COLO668 (cell line): ENCODE results near the gene FRMD7.
A peak's percentile ranks its signal among the peaks of the same experiment; 100 is the strongest.
"Not testable (repeated sequence)": the region's sequence is repeated elsewhere in the genome, so short reads cannot be mapped to it uniquely, and the experiment has no call there.

Experiments
- DNase-seq: peaks from one replicate; lab custom pipeline; 2025; ENCODE audit not compliant: unreplicated experiment; lab: John Stamatoyannopoulos, UW

FRMD7 gene

DNA sequence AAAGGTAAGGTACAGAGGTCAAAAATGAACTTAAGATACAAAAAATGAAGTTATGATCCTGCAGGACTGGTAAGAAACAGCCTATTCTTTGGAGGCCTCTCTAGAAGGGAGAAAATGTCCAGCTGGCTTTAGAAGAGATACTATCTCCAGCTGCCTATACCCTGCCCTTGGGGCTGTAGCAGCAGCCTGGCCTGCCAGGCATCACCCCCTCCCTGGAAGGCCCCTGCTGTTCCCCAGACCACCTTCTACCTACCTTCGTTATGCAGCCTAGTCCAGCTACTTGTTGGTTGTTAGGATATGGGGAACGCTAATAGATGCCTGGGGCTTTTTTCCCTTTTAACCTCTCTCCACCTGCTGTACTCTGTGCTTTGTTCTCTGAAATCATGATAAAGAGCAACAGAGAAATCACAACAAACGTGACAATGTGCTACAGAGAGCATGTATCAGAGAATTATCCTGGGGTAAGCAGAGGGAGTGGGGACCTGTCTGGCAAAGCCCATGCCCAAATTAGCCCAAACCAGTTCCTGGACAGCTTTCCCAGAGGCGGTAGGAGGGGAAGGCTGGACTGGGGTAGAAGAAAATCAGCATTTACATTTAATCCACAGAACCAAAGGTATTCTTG lies 34.5 kb downstream of the FRMD7 start:
- no peak for DNase-seq

DNA sequence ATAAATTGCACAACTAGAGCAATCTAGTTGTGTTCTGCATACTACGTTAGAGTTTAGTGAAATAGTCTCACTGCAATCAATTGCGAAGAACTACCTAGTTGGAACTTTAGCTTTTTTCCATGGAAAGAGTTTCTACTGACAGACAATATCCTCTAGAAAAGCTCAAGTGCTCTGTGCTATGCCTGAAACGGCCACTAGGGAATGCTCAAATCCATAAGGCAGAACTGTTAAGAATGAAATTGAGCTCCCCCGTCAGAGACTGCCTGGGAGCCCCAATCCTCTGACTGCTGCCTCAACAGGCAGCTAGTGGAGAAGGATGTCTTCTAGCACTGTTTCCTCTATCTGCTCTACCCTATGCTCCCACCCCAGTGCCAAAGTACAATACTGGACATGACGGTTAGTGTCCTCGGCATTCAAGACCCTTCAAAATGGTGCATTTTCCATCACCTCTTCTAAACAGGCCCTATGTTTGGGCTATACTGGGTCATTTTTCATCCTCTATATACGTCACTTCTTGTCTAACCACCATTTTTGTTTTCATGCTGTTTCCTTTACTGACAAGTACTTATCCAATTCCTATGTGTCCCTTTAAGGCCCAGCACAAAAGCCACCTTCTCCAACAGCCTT lies 35.3 kb downstream of the FRMD7 start:
- peak; percentile 70 for DNase-seq

DNA sequence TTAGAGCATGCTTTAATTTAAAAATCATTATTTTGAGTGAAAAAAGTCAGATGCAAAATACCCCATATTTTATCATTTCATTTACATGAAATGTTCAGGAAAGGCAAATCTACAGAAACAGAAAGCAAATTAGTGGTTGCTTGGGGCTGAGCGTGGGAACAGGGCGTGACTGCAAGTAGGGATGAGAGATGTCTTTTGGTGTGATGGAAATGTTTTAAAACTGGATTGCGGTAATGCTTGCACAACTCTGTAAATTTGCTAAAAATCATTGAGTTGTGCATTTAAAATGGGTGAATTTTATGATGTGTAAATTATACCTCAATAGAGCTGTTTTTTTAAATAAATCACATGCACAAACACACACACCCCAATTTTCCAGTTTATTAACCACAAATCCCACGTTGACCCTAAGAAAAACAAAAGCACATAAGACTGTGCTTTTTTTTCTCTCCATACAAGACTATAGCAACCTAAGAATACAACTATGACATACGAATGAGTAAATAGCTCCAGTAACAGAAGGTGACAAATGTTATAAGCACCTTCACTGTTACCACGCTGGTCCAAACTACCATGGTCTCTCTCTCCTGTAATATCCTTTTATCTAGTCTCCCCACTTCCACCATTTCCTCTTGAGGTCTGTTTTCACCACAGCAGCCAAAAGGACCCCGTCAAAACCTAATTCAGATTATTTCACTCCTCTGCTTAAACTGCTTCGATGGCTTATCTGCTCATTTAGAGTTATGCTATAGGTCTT lies 37.2 kb downstream of the FRMD7 start:
- no peak for DNase-seq

DNA sequence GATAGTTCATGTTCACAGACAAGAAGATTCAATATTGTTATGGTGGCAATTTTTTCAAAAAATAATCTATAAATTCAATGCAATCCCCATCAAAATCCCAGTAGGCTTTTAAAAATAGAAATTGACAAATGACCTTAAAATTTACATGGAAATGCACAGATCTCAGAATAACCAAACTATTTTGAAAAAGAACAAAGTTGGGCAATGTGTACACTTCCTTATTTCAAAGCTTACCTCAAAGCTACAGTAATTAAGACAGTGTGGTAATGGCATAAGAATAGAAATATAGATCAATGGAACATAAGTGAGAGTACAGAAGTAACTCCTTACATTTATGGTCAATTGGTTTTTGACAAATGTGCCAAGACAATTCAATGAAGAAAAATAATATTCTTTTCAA lies 39.0 kb downstream of the FRMD7 start:
- no peak for DNase-seq

DNA sequence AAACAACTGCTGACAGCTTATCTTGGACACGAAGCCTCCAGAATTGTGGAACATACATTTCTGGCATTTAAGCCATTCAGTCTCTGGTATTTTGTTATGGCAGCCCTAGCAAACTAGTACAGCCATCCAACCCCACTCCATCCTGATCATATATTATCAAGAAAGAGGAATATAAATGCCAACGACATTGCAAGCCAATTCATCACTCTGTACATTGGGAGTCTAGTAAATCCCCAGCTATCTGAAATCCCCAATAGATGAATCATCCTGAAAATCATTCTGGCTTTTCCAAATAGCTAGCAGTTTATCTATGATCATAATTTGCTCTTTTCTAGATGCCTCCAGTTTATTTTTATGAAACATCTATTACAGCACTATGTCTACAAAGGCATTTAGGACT lies 41.1 kb downstream of the FRMD7 start:
- DNase-seq, result no peak

DNA sequence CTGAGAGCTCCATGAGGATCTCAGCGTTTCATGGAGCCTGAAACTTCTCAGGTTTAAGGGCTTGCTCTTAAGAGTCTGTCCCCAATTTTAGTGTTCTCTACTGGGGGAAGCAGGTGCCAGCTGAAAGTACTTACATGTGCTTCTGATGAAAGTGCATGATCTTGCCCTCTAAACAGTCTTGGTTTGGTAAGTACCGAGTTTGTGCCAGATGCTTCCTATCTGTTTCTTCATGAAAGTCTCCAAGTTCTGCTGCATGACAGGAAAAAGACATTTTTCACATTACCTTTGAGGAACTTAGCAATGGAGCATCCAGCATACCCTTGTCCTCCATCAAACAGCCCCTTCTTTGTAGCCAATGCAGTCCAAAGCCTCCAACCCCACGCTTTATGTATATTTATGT lies 42.0 kb downstream of the FRMD7 start:
- DNase-seq, result no peak

DNA sequence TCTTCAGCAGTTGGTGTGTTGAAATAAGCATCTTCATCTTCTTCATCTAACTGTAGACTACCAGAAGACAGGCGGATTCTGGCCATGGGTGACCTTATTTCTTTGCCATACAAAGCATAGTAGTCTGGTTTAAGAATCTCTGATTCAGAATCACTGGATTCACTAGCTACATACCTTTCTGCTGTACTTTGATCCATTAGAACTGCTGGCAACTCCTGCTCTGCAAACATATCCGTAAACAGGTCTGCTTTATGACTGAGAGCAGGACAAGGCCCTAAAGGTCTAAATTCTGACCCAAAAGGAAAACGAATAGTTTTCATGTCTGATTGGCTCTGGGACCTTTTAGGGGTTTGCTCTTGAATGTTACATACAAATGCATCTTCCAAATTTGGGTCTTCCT lies 49.9 kb downstream of the FRMD7 start:
- DNase-seq, result no peak

DNA sequence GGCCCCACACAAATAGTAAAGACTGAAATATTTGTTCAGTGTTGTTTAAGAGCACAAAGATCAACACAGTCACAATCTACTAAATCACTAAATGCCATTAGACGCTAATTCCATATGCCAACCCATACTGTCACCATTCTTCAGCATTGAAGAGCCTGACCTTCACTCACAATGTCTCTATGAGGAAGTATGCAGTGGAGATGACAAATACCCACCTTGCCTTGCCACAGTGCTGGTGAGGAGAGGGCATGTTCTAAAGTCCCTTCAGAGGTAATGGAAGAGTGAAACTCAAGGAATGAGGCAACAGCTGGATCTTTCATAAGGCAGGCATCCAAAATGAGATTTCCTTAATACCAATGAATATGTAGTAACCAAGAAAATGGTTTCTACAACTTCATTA lies 50.4 kb downstream of the FRMD7 start:
- no peak for DNase-seq

DNA sequence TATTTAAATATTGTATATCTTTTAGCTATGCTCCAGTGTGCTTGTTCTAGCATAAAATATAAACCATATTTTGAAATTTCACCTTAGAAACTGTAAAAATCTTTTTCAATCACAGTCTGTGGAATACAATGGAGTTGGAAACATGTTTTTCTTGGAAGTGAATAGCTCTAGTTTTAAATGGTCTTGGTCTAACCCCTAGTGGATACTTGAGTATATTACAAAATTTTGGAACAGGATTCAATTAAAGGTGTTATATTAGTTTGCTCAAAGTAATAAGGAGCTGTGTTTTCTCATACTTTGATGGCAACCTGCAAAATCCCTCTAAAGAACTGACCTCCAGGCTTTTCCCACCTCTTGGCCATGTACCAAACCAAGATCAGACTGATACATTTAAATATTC lies 56.6 kb downstream of the FRMD7 start:
- DNase-seq, result no peak

DNA sequence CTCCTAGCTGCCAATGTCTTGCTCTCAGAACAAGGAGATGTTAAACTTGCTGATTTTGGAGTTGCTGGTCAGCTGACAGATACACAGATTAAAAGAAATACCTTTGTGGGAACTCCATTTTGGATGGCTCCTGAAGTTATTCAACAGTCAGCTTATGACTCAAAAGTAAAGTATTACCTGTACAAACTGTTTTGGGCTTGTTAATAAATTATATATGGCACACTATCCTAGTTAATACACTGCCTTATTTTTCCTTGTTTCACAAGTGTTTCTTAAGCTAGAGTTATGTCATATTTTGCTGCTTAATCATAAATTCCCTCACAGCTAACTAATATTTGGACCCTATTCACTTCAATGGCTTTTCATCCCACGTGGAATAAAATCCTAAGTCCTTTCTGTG lies 59.4 kb downstream of the FRMD7 start:
- no peak for DNase-seq

DNA sequence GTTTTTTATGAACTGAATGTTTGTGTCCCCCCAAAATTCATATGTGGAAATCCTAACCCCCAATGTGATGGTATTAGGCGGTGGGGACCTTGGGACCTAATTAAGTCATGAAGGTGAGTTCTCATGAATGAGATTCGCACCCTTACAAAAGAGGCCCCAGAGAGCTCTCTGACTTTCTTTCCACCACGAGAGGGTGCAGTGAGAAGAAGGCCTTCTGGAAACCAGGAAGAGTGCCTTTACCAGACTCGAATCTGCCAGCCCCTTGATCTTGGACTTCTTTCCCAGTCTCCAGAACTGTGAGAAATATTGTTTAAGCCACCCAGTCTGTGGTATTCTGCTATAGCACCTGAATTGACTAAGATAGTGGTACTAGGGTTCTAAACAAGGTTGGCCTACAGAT lies 64.0 kb downstream of the FRMD7 start:
- no peak for DNase-seq

DNA sequence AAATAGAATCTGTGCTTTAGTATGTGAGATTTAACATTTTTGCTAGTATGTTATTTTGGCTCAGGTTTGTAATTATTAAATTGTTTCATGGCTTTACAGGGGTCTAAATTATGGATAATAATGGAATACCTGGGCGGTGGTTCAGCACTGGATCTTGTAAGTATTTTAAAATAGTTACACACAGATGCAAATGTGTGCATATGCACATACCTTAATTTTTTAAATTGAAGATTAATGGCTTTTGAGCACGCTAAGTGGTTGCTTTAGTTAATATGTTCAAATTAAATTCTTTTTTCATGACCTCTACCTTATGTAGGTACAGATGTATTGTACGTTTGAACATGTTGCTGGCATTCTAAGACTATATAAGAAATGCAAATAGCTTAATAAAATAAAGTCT lies 64.5 kb downstream of the FRMD7 start:
- no peak for DNase-seq

DNA sequence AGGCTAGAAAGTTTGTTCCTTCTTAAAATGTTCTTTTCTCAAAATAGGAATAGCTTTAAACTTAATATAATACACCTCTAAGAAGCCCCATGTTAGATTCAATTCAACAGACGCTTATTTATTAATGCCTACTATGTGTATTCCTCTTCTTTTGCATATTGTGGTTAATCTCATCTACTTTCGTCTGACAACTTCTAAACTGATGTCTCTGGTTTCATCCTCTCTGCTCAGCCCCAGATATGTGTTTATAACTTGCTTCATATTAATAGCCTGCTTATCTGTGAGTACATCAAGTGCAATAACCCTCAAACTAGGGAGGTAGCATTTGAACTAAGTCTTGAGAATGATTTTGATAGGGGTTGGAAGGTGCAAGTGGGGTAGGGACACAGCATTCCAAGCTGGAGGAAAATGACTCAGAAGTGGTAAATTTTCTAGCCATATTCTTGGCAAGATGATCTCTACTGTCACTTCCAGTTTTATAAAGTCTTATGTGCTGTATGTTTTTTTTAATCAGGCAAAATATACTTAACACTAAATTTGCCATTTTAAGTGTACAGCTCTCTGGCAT lies 67.8 kb downstream of the FRMD7 start:
- DNase-seq, result no peak

DNA sequence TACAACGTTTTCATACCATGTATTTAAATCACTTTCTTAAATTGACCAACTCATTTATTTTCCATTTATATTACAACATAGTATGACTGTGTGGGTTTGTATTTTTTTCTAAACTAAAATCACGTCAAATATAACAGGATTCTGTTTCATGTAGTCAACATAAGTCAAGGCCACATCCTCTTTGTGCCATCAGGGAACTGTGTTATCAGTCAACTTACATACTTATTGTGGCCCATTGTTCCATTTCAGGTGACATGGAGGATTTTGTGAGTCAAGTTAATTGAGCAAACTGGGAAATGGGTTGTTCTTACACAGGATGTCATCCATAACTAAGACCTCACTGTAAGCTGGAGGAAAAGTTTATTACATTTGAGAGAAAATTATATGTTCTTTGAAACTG lies 68.8 kb downstream of the FRMD7 start:
- no peak for DNase-seq

DNA sequence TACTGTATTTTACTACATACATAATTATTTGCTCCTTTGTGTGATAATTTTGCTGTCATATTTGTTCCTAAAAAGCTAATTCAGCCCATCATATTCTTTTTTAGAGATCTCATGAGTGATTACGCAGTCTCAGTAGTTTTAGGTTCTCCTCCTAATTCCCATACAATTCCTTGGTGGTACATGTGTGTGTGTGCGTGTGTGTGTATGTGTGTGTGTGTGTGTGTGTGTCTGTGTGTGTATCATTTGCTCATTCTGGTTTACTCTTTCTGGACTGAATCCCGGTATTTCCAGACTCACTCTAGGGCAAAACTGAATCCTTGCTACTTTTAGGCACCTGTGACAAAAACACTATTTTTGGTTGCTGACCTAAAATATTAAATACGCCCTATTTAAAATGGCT lies 69.8 kb downstream of the FRMD7 start:
- DNase-seq, result no peak

DNA sequence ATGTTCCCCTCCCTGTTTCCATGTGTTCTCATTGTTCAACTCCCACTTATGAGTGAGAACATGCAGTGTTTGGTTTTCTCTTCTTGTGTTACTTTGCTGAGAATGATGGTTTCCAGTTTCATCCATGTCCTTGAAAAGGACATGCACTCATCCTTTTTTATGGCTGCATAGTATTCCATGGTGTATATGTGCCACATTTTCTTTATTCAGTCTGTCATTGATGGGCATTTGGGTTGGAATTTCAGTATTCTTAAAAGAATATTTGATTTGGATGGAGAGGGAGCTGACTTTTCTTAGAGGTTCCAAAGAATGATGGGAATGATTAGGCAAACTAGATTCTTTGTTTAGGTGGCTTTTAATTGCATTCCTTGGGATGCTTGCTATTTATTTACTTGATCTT lies 76.0 kb downstream of the FRMD7 start:
- DNase-seq, result not testable (repeated sequence)

DNA sequence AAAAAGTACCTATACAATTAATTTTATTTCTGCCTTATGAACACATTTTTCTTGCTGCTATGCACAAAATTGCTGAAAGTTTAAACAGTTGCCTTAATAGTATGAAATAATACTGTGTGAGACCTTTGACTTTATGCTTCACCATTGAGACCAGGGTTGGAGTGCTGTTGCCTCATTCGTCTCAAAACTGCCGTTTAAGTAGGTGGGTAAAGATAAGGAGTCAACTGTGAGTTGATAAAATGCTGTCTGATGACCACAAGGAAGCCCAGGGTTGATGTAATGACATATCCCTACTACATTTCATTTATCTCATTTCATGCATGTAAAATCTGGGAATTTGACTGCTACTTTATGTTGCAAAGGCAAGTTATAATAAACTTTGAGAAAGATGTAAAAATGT lies 81.3 kb downstream of the FRMD7 start:
- DNase-seq, result no peak

DNA sequence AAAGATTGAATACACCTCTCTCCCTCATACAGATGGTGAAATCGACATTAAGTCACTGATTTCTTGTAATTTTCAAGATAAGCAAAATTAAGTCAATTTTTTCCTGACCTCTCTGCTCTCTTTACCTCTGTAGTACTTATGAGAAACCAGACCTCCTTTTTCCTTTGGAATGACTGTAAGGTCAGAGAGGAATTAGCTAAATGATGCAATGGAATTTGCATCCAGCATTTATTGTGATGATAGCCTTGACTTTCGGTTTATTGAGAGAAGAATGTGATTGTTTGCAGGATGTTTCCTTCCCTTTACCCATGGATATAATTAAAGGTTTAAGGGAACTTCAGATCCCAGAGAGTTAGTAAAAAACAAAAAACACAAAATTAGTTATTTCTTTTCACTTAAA lies 82.4 kb downstream of the FRMD7 start:
- no peak for DNase-seq

DNA sequence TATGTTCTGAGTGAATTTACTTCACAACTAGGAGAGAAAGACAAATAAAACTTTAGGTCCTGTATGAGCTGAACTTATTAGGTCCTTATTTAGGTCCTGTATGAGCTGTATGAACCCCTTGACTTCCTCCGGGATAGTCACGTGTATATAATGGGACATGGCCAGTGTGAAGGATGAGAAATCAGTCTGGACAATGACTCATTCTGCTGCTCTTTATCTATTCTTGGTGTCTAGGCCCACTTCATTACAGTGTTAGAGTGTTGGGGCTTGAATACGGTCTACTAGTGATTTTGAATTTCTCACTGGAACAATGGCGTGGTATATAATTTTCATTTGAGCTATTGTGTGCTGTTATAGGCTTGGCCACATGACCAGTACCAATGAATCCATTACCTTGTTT lies 82.9 kb downstream of the FRMD7 start:
- no peak for DNase-seq

DNA sequence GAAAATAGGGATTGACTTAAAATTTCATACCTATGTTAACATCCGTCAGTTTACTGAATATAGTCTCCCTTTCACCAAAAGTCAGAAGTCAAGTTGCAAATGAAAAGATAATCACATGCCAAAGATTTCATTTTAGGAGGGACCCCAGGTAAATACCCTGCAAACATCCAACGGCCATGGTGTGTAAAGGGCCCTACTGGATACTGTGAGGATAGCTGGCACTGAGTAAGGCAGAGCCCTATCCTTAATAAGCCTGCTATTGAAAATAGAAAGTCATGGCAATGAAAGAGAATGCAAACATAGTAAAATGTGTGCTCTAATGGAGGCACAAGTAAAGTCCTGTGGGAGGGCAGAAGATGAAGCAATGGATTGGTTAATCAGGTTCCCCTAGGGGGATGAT lies 83.8 kb downstream of the FRMD7 start:
- DNase-seq, result no peak

DNA sequence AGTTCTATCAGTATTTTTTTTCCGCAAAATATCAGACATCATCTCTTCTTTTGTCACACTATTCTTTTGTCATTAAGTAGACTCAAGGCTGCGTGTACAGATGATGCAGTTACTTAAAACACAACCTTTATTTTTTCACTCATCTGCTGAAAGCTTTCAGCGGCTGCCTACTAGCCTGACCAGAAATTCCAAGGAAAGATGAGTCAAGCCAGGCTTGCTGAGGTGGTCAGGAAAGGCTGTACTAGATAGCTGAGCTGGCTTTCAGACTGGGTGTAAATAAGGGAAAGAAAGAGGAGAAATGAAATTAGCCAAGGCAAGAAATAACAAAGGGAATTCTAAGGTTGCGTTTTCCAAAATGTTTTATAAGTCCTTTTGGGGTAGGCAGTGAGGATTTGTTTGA lies 86.8 kb downstream of the FRMD7 start:
- no peak for DNase-seq

DNA sequence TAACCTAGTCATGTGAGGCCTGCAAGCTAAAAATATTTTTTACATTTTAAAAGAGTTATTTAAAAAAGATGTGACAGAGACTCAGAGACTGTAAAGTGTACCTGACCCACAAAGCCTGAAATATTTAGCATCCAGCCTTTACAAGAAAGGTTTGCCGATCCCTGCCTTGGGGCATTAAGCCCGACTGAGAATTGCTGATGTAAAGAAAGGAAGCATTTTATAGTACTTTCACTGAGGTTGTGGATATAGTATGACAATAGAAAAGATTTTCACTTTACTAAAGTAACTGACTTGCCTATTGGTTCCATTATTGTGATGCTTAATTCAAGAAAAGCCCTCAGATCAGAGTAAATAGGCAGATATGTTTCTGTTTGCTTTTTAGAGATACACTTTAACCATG lies 87.8 kb downstream of the FRMD7 start:
- no peak for DNase-seq
